RPMI7951 (cell line): Measurements from ENCODE around the gene RPP30. TPM values are rescaled to one million over a fixed set of nuclear protein-coding genes. Genes with fewer than 3 reads are reported as not detected.
"Not testable (repeated sequence)": the region's sequence is repeated elsewhere in the genome, so short reads cannot be mapped to it uniquely, and the experiment has no call there.

Experiments used
- DNase-seq: peaks from one replicate; pipeline ENCODE4 v3.0.0-alpha.2; 2012; ENCODE audit warnings: low read depth
- total RNA-seq: library from RNA; depleted of rRNA; stranded (reverse); fragments of >200 nt; shearing (Covaris generic); gene quantifications from 2 replicates; pipeline ENCODE4 v1.2.3, GENCODE V29; 2014

The RPP30 gene
- total RNA-seq, 1 experiment from 2014 or later, result 97.6 TPM

DNA sequence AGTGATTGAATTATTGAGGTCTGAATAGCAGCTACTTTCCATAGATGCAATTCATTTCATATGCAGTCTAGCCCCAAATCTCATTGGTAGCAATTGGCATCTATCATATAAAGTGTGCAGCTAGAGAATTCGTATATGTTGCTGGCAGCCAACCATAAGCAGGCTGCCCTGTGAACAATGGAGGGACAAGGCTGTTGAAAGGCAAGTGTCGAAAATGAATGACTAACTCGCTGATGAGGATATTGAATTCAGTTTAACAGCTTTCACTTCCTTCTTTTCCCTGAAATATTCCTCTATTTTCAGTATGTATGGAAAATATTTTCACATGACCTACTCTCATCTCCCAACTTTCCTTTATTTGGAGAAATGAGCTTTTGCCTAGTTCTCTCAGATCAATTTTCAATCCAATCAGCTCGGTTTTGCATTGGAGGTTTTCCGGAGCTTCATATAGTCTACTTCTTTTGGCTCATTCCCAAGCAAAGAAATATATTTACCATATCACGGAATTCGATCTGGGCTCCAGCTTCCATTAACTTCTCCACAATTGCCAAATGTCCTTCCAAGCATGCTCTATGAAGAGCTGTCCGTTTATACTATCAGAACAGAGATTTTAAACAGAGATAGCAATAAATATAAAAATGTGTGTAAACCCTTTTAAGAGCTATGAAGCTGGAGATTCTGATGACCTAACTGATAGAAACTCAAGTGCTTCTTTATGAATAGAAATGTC, 45.6 kb downstream of the RPP30 start:
- no peak for DNase-seq

DNA sequence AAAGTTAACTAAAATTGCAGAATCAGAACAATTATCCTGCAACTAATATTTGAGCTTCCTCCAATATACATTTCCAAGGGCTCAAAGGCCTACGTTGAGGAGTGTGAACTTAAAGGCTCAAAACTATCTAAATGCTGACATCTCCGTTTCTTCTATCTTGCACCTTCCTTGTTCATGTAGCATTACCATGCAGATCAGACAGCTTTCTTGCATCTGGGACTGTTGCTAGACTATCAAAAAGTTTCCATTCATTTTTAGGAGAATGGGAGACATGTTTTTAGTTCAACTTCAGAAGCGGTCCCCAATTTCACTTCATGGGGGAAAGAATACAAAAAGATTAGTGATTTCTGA, 46.2 kb downstream of the RPP30 start:
- no peak for DNase-seq

GRCh38 chr10:90919683-90920574, 48.2 kb downstream of the RPP30 start:
- no peak for DNase-seq

GRCh38 chr10:90920986-90921666, 49.4 kb downstream of the RPP30 start, which contains the start of gene ANKRD1:
ANKRD1 (minus strand) TSS chr10:90921087; CDS start chr10:90921027, 60 bp downstream.
- peak; percentile 86 for DNase-seq

DNA sequence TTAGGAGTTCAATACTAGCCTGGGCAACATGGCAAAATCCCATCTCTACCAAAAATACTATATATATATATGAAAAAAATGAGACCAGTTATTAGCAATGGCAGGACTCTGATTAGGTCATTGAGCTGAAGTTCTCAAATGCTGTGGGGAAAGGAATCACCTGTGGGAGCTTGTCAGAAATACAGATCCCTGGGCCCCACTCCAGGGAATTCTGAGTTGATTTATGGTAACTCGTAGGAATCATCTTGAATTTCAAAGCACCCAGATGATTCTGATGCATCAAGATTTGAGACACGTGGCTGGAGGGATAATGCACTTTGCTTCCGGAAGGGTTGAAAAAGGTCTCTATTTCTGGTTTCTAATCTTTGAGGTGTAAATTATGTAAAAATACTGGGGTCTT, 50.1 kb downstream of the RPP30 start:
- DNase-seq, result no peak

GRCh38 chr10:90923111-90923731, 51.4 kb downstream of the RPP30 start:
- DNase-seq, result no peak

DNA sequence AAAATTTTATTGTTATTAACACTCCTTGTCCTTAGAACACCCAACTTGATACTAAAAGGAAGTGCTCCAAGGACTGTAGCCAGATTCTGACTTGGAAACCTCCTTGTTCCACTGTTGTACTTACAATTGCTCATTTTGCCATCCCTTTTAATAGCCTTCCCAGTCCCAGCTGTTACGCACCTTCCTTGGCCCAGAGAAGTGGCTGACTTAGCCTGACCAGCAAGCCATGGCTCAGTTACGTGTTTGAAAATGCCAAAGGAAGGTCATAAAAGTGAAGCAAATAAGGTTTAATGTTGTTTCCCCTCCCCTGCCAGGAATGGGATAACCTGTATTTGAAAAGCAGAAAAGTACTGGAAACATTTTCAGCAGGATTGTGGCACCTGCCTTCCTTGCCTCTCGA, 52.8 kb downstream of the RPP30 start:
- DNase-seq, result no peak

GRCh38 chr10:90925079-90926029, 53.6 kb downstream of the RPP30 start:
- no peak for DNase-seq

- DNase-seq, result no peak
Observed at GRCh38 chr10:90927293-90927692, 55.5 kb downstream of the RPP30 start.

GRCh38 chr10:90929179-90929578, 57.4 kb downstream of the RPP30 start:
- DNase-seq, result no peak

DNA sequence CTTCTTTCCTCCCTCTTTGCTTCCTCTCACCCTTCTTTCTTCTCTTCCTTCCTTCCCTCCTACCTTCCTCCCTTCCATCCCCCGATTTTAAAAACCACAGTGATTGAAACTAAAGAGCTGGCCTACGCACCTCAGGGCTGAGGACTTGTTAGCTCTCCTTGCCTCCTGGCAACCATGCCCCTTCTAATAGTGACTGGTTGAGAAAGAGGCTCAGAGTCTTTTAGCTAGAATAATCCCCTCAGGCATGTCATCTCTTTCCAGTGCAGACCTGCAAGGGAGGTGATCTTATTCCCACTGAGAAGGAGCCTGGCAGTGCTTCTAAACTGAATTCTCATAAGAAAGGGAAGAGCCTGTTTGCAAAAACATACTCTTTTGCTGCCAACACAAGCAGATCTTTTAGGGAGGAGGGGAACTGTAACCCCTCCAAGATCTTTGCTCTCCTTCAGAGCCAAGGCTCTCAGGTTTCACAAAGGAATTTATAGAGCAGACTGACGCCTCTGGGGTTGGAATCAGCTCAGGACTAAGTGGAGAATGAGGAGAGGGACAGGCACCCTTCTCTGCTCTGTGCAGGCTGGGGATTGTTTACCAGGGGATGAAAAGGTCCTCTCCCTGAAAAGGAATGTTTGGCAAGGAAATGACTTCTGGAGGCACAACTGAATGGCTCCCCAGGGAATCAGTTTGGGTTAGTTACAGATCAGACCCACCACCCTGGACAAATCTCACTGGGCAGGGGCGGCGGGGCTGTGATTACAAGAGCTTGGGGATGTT, 58.5 kb downstream of the RPP30 start:
- peak; percentile 76 for DNase-seq

- DNase-seq, result peak; percentile 91
Observed at GRCh38 chr10:90930971-90931871, 59.4 kb downstream of the RPP30 start.

DNA sequence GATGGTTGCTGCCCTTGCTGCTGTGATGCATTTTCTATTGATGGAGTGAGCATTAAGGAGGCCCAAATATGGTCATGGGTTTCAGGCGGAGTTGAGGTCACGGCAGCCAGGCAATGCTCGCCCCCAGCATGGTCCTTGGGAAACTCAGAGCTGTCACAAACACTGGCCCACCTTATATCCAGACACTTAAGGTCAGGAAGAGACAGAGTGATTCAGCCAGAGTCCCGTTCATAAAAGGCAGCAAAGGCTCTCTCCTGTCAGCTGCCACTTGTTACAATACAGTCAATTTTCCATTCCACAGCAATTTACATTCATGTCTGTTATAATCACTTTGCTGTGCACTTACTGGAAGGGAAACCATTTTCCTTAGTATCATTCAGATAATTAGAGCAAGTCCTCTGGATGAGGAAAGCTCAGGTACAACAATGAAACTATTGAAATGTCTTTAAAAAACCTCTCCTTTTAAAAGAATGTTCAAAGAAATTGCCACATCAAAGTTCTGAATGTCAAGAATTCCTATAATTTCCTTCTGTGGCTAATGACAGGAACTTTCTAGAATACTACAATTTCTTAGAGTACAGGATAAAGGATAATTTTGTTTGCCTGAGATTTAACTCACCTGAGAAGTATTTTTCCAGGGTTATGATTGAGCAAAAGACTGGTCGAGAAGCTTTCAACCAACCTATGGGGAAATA, 64.0 kb downstream of the RPP30 start:
- DNase-seq, result no peak

GRCh38 chr10:90936276-90936659, 64.5 kb downstream of the RPP30 start:
- DNase-seq, result no peak

DNA sequence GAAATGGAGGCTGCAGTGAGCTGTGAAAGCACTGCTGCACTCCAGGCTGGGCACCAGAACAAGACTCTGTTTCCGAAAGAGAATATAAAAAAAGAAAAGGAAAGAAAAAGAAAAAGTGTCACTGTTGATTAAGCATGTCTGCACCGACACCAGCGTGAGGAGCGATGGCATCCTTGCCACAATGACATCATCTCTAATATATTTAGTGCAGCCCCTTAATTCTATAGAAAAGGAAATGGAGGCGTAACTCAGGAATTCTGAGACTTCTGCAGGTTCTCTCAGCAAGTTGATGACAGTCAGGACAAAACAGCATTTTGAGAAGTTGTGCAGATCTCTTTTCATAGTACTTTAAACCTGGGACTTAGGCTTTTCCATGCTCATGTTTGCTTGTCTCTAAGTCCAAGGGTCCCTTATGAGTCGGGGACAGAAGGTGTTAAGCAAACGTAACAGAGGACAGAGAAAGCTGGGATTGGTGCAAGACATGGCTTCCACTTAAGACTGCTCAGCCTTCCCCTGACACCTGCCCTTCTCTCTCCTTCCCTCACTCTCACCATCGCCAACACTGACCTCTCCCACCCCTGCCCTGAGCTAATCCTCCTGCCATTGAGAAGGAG, 66.0 kb downstream of the RPP30 start:
- no peak for DNase-seq

GRCh38 chr10:90939116-90939515, 67.3 kb downstream of the RPP30 start:
- DNase-seq, result no peak

GRCh38 chr10:90939648-90940047, 67.9 kb downstream of the RPP30 start:
- no peak for DNase-seq

GRCh38 chr10:90942980-90943379, 71.2 kb downstream of the RPP30 start:
- DNase-seq, result not testable (repeated sequence)
